Mucosa of descending colon (tissue), 3 donors: Measurements from ENCODE around the gene CAPN8. TPM values are rescaled to one million over a fixed set of nuclear protein-coding genes. Genes with fewer than 3 reads are reported as not detected.
A peak's percentile ranks its signal among the peaks of the same experiment; 100 is the strongest.

Source experiments
- ATAC-seq: fragments of 200-7000 bp; cut with Tn5 transposase; one replicate; pipeline ENCODE4 v1.9.1; 2020; ENCODE audit warnings: mild to moderate bottlenecking, moderate library complexity
- DNase-seq, 3 donors: peaks; one replicate each; pipeline ENCODE4 v3.0.0-alpha.2; 2020
- H3K36me3 ChIP-seq: fragments of 200-600 bp; one replicate; pipeline ENCODE4 v1.8.0; 2021; ENCODE audit warnings: low read depth, mild to moderate bottlenecking
- H3K4me1 ChIP-seq: fragments of 200-600 bp; one replicate; pipeline ENCODE4 v1.8.0; 2021; ENCODE audit warnings: low read depth, mild to moderate bottlenecking
- H3K4me3 ChIP-seq: fragments of 200-600 bp; one replicate; pipeline ENCODE4 v1.8.0; 2021; ENCODE audit warnings: mild to moderate bottlenecking
- H3K9me3 ChIP-seq: fragments of 200-600 bp; one replicate; pipeline ENCODE4 v1.8.0; 2021; ENCODE audit warnings: mild to moderate bottlenecking
- CTCF ChIP-seq: fragments of 200-600 bp; IDR thresholded peaks from one replicate; pipeline ENCODE4 v1.8.0; 2022; ENCODE audit warnings: antibody characterized with exemption, mild to moderate bottlenecking
- intact Hi-C, 2 donors: fragments of 100-400 bp; cut with DNase I in 1 of 2; cut with micrococcal nuclease in 1 of 2; formaldehyde crosslinking; loops; one replicate each; pipeline versions ENCODE4 v1.11.0 to v1.11.1; 2022; cut with DNase I, micrococcal nuclease
- total RNA-seq, 3 donors: library from RNA; stranded (reverse); fragmentation: NEBNext Ultra II Directional in 2 of 3; extraction: Animal tissue kit (Norgen Biotek cat#: 25700) in 2 of 3; gene quantifications; one replicate each; pipeline versions ENCODE4 v1.2.1 to v1.2.4, GENCODE V29; 2021 to 2023
- donor health status: DM: no; HTN: no; CAD: no; lungs with moderate emphysema.
- donor health status: DM: no; HTN: no; CAD: no.
- donor health status: DM: no; HTN: yes; CAD: no.

CAPN8 gene
- total RNA-seq, 3 donors from 2014 or later = 31.1 to 88.6 (median 59.0) TPM

- no peak for DNase-seq
- no peaks in the 10 kb centered on the region for H3K9me3 ChIP-seq
- H3K36me3 ChIP-seq = no peaks in the 10 kb centered on the region
- intact Hi-C loops = no loop called here
- ATAC-seq = peak; percentile 52
- H3K4me3 ChIP-seq = no peak overlapping the region
- H3K4me1 ChIP-seq = peaks cover 16% of the 10 kb centered on the region
- TF ChIP-seq CTCF = no peak
These were observed 23.3 kb downstream of the CAPN8 start for GRCh38 chr1:223642237-223642636.

DNA sequence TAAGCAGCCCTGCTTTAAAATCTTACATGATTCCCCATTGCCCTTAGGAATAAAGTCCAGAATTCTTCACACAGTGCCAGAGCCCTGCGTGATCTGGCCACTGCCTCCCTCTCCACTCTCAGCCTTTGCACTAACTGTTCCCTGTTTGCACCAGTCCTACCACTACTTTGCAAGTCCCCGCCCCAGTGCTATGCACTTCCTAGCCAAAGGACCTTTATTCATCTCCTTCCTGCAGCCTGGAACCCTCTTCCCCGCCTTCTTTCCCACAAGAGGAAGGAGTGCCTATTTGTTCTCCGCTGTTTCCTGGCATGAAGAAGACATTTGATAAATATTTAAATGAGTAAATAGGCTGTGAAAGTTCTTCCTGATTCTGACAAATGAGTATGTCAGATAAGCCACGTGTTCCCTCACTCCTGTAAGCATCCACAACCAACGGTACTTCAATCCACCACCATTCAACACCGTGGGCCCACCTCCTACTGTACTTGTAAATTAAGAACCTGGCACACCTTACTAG lies 23.9 kb downstream of the CAPN8 start:
- intact Hi-C loops = no loop called here
- H3K36me3 ChIP-seq = no peaks in the 10 kb centered on the region
- ATAC-seq = peak; percentile 89
- H3K4me1 ChIP-seq = peaks cover 16% of the 10 kb centered on the region
- no peak for TF ChIP-seq CTCF
- peak; percentile 67 to 80 (median 68) for DNase-seq
- no peaks in the 10 kb centered on the region for H3K9me3 ChIP-seq
- no peak overlapping the region for H3K4me3 ChIP-seq

- Histone ChIP-seq H3K4me3 (no peak overlapping the region), H3K36me3 (no peaks in the 10 kb centered on the region), H3K9me3 (no peaks in the 10 kb centered on the region), H3K4me1 (peaks cover 16% of the 10 kb centered on the region)
- intact Hi-C loops = no loop called here
- DNase-seq (no peak), ATAC-seq (peak; percentile 68)
- no peak for TF ChIP-seq CTCF
These were observed 26.2 kb downstream of the CAPN8 start for GRCh38 chr1:223639331-223639749.

DNA sequence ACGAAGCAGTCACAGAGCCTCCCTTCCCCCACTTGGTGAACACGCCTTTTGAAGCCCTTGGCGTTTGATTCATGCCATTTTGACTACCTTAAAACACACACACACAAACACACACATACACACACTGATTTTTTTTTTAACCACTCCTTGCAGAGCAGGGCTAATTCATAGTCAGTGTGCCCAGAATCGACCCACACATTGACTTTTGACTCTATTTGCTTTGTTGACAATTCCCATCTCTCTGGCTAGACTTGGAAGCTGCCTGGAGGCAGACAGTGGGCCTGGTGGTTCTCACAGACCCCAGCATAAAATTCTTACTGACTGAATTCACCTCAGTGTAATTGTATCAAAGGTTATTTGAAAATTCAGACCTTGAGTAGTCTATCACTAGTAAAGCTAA lies 30.3 kb downstream of the CAPN8 start:
- intact Hi-C loops = no loop called here
- Histone ChIP-seq H3K9me3 (no peaks in the 10 kb centered on the region), H3K4me3 (no peak overlapping the region), H3K36me3 (no peaks in the 10 kb centered on the region), H3K4me1 (peaks cover 5% of the 10 kb centered on the region)
- DNase-seq (no peak), ATAC-seq (no peak)
- TF ChIP-seq CTCF = no peak

- Histone ChIP-seq H3K4me1 (peaks cover 1% of the 10 kb centered on the region), H3K4me3 (no peak overlapping the region), H3K9me3 (no peaks in the 10 kb centered on the region), H3K36me3 (no peaks in the 10 kb centered on the region)
- intact Hi-C loops = no loop called here
- DNase-seq (no peak), ATAC-seq (no peak)
- no peak for TF ChIP-seq CTCF
These were observed 31.1 kb downstream of the CAPN8 start for GRCh38 chr1:223634423-223634822.

DNA sequence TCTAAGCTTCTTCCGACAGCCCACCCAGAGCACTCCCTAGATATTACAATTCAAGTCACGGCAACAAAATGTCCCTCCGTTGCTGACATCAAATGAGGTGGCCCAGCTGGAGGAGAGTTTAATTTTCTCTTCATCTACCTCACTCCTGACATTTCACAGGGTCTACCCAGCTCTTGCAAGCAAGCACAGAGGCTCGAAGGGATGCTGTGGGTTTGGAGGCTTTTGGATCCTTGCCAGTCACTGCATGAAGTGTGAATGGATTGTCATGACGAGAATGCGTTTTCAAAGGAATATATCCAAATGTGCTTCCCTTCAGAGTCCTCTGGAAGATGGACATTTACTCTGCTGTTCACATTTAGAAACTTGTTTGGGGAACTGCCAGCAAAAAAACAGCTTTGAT lies 33.5 kb downstream of the CAPN8 start:
- no peak for DNase-seq

More for the DNA sequence above, 33.5 kb downstream of the CAPN8 start:
- H3K4me3 ChIP-seq = no peak overlapping the region
- ATAC-seq = no peak
- TF ChIP-seq CTCF = no peak
- no peaks in the 10 kb centered on the region for H3K36me3 ChIP-seq
- H3K4me1 ChIP-seq = no peaks in the 10 kb centered on the region
- intact Hi-C loops = no loop called here
- no peaks in the 10 kb centered on the region for H3K9me3 ChIP-seq
